GM06990 (cell line): ENCODE results near the gene PSPN.
A peak's percentile ranks its signal among the peaks of the same experiment; 100 is the strongest.
"Not testable (repeated sequence)": the region's sequence is repeated elsewhere in the genome, so short reads cannot be mapped to it uniquely, and the experiment has no call there.

ENCODE experiments used
- DNase-seq: peaks from one replicate; pipeline ENCODE4 v3.0.0-alpha.2; 2011; ENCODE audit not compliant: insufficient read length; ENCODE audit errors: extremely low read depth
- H3K27me3 ChIP-seq: replicated peaks from 2 replicates; pipeline ENCODE4 v1.6.0; 2011; ENCODE audit warnings: low read length; ENCODE audit not compliant: control insufficient read depth, insufficient read depth
- H3K36me3 ChIP-seq: 2 replicates; pipeline ENCODE4 v1.5.1; 2011; ENCODE audit warnings: low read length; ENCODE audit not compliant: control insufficient read depth, insufficient read depth
- H3K4me3 ChIP-seq: replicated peaks from 2 replicates; pipeline ENCODE4 v1.5.1; 2011; ENCODE audit warnings: low read depth, mild to moderate bottlenecking, control low read depth, low read length
- CTCF ChIP-seq: IDR thresholded peaks from 2 replicates; pipeline ENCODE4 v1.5.1; 2011; ENCODE audit warnings: low read length, control low read depth, mild to moderate bottlenecking, inconsistent platforms; ENCODE audit not compliant: insufficient read depth, poor library complexity, severe bottlenecking

Gene PSPN

GRCh38 chr19:6352381-6353165 lies 23.2 kb downstream of the PSPN start:
- TF ChIP-seq CTCF: no peak
- DNase-seq: no peak
- Histone ChIP-seq H3K36me3 (no peaks in the 10 kb centered on the region), H3K4me3 (no peak overlapping the region), H3K27me3 (no peaks in the 10 kb centered on the region)

- no peak for DNase-seq
- Histone ChIP-seq H3K36me3 (no peaks in the 10 kb centered on the region), H3K4me3 (no peak overlapping the region), H3K27me3 (no peaks in the 10 kb centered on the region)
- no peak for TF ChIP-seq CTCF
Measured at GRCh38 chr19:6350688-6351087, 25.0 kb downstream of the PSPN start.

- not testable (repeated sequence) for H3K27me3 ChIP-seq, DNase-seq, H3K4me3 ChIP-seq, H3K36me3 ChIP-seq
Measured at GRCh38 chr19:6349271-6349670, 26.5 kb downstream of the PSPN start.

GRCh38 chr19:6343462-6343861 lies 32.3 kb downstream of the PSPN start:
- H3K27me3 ChIP-seq: no peaks in the 10 kb centered on the region
- no peak for TF ChIP-seq CTCF
- DNase-seq: no peak
- no peak overlapping the region for H3K4me3 ChIP-seq
- no peaks in the 10 kb centered on the region for H3K36me3 ChIP-seq

- DNase-seq: no peak
- Histone ChIP-seq H3K27me3 (no peaks in the 10 kb centered on the region), H3K4me3 (no peak overlapping the region), H3K36me3 (no peaks in the 10 kb centered on the region)
- TF ChIP-seq CTCF: peak; percentile 28
Measured at GRCh38 chr19:6340493-6341201, 35.1 kb downstream of the PSPN start.

- TF ChIP-seq CTCF: no peak
- no peak overlapping the region for H3K4me3 ChIP-seq
- H3K36me3 ChIP-seq: no peaks in the 10 kb centered on the region
- H3K27me3 ChIP-seq: no peaks in the 10 kb centered on the region
- DNase-seq: no peak
Measured at GRCh38 chr19:6334490-6335285, 41.0 kb downstream of the PSPN start.
